TTC549 (cell line): Measurements from ENCODE around the gene DHX38.

Experiments used
- FAIRE-seq: peaks from 2 replicates; lab custom pipeline; 2012; peaks lifted over from hg19 to GRCh38; lab: Jason Lieb, UNC

DHX38 gene

GRCh38 chr16:72123426-72123825 is 29.8 kb downstream of the DHX38 start:
- FAIRE-seq = no peak

- no peak for FAIRE-seq
Observed at GRCh38 chr16:72124148-72124547, 30.5 kb downstream of the DHX38 start.

- FAIRE-seq = no peak
Observed at GRCh38 chr16:72124761-72125634, 31.4 kb downstream of the DHX38 start.

GRCh38 chr16:72125635-72126428 is 32.2 kb downstream of the DHX38 start:
- no peak for FAIRE-seq

GRCh38 chr16:72126429-72126765 is 32.8 kb downstream of the DHX38 start:
- no peak for FAIRE-seq

- FAIRE-seq = no peak
Observed at GRCh38 chr16:72128701-72129100, 35.1 kb downstream of the DHX38 start.

GRCh38 chr16:72129976-72130656 is 36.5 kb downstream of the DHX38 start:
- no peak for FAIRE-seq

GRCh38 chr16:72131036-72131435 is 37.4 kb downstream of the DHX38 start:
- FAIRE-seq = no peak

- FAIRE-seq = no peak
Observed at GRCh38 chr16:72132726-72133125, 39.1 kb downstream of the DHX38 start.

- no peak for FAIRE-seq
Observed at GRCh38 chr16:72134507-72134906, 40.9 kb downstream of the DHX38 start.

GRCh38 chr16:72137380-72138063 is 43.9 kb downstream of the DHX38 start:
- no peak for FAIRE-seq

GRCh38 chr16:72138064-72138572 is 44.5 kb downstream of the DHX38 start:
- no peak for FAIRE-seq

GRCh38 chr16:72139908-72140307 is 46.3 kb downstream of the DHX38 start:
- no peak for FAIRE-seq

- no peak for FAIRE-seq
Observed at GRCh38 chr16:72142476-72142875, 48.8 kb downstream of the DHX38 start.

- FAIRE-seq = no peak
Observed at GRCh38 chr16:72149676-72150464, 56.2 kb downstream of the DHX38 start.

GRCh38 chr16:72159386-72159785 is 65.7 kb downstream of the DHX38 start:
- FAIRE-seq = no peak

- no peak for FAIRE-seq
Observed at GRCh38 chr16:72159801-72160200, 66.2 kb downstream of the DHX38 start.

GRCh38 chr16:72162105-72162692 is 68.6 kb downstream of the DHX38 start:
- no peak for FAIRE-seq
